DND-41 (cell line): Measurements from ENCODE around the gene WBP11.

Experiments used
- ATAC-seq: fragments of 200-7000 bp; cut with Tn5 transposase; 3 replicates; pipeline ENCODE4 v1.9.1; 2021; ENCODE audit warnings: low read depth; ENCODE audit not compliant: insufficient read depth
- DNase-seq: peaks from one replicate; pipeline ENCODE4 v3.0.0-alpha.2; 2020
- H2AFZ ChIP-seq: 2 replicates; pipeline ENCODE4 v1.6.0; 2012; ENCODE audit warnings: low read depth, low read length
- H3K27ac ChIP-seq: 2 replicates; pipeline ENCODE4 v1.5.1; 2012; ENCODE audit warnings: low read length, inconsistent platforms
- H3K27me3 ChIP-seq: fragments of 200-600 bp; sonication (generic); 2 replicates; pipeline ENCODE4 v1.6.0; 2012; ENCODE audit warnings: low read length, mild to moderate bottlenecking, inconsistent platforms; ENCODE audit not compliant: insufficient read depth, poor library complexity
- H3K36me3 ChIP-seq: 2 replicates; pipeline ENCODE4 v1.5.1; 2012; ENCODE audit warnings: low read length, inconsistent platforms; ENCODE audit not compliant: insufficient read depth
- H3K4me1 ChIP-seq: 2 replicates; pipeline ENCODE4 v1.5.1; 2012; ENCODE audit warnings: mild to moderate bottlenecking, low read length; ENCODE audit not compliant: insufficient read depth
- H3K4me2 ChIP-seq: 2 replicates; pipeline ENCODE4 v1.6.0; 2012; ENCODE audit warnings: mild to moderate bottlenecking, moderate library complexity, low read length, inconsistent platforms; ENCODE audit not compliant: insufficient read depth
- H3K4me3 ChIP-seq, 2 experiments: fragments of 200-600 bp in 1 of 2; shearing (Covaris generic) in 1 of 2; 2 replicates each; pipeline ENCODE4 v1.5.1; 2012 to 2016; ENCODE audit warnings: inconsistent platforms in 2 of 2, low read length in 2 of 2, mild to moderate bottlenecking in 2 of 2, low read depth in 1 of 2, moderate library complexity in 1 of 2
- H3K79me2 ChIP-seq: 2 replicates; pipeline ENCODE4 v1.6.0; 2012; ENCODE audit warnings: low read length, inconsistent platforms; ENCODE audit not compliant: insufficient read depth
- H3K9ac ChIP-seq: 2 replicates; pipeline ENCODE4 v1.6.0; 2012; ENCODE audit warnings: low read depth, mild to moderate bottlenecking, inconsistent platforms, low read length, moderate library complexity
- H3K9me3 ChIP-seq: 2 replicates; pipeline ENCODE4 v1.5.1; 2012; ENCODE audit warnings: low read length, moderate library complexity, mild to moderate bottlenecking, inconsistent platforms; ENCODE audit not compliant: insufficient read depth, severe bottlenecking
- H4K20me1 ChIP-seq: 2 replicates; pipeline ENCODE4 v1.6.0; 2012; ENCODE audit warnings: low read length; ENCODE audit not compliant: insufficient read depth
- EZH2 ChIP-seq: IDR thresholded peaks from 3 replicates; pipeline ENCODE4 v1.6.1; 2012; ENCODE audit warnings: borderline replicate concordance, low read depth, mild to moderate bottlenecking, moderate library complexity, low read length, inconsistent platforms; ENCODE audit not compliant: severe bottlenecking
- TF ChIP-seq, protein P1 (sequence below): IDR thresholded peaks from 2 replicates; pipeline ENCODE4 v1.5.1; 2012; ENCODE audit warnings: borderline replicate concordance, low read length, moderate library complexity, mild to moderate bottlenecking; ENCODE audit not compliant: poor library complexity, severe bottlenecking; ENCODE audit errors: extremely low read depth

Gene WBP11

DNA sequence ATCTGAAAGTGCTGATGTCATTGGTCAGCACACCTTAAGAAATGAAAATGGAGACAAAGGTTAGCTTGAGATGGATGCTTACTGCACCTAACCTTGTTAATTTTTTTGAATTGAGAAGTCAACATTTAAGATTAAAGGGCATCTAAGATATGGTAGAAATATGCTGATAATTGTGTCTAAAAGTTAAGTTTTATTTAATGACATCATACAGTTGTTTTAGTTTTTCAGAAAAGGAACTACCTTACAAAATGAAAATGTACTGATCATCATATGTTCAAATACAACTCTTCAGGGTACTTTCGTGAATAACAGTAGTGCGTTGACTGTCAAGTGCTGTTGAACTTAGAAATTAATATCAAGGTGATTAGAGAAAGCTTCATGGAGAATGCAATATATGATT is 8.2 kb upstream of the WBP11 start:
- Histone ChIP-seq H2AFZ (no peak overlapping the region), H3K27ac (no peak overlapping the region), H3K4me2 (no peak overlapping the region), H3K36me3 (no peaks in the 10 kb centered on the region), H3K9me3 (no peaks in the 10 kb centered on the region), H3K4me1 (no peaks in the 10 kb centered on the region), H4K20me1 (no peaks in the 10 kb centered on the region), H3K4me3 (no peak overlapping the region), H3K27me3 (no peaks in the 10 kb centered on the region), H3K9ac (no peak overlapping the region), H3K79me2 (no peaks in the 10 kb centered on the region)
- ATAC-seq (no peak), DNase-seq (no peak)
- no peak for TF ChIP-seq EZH2
- TF ChIP-seq, protein P1, sequence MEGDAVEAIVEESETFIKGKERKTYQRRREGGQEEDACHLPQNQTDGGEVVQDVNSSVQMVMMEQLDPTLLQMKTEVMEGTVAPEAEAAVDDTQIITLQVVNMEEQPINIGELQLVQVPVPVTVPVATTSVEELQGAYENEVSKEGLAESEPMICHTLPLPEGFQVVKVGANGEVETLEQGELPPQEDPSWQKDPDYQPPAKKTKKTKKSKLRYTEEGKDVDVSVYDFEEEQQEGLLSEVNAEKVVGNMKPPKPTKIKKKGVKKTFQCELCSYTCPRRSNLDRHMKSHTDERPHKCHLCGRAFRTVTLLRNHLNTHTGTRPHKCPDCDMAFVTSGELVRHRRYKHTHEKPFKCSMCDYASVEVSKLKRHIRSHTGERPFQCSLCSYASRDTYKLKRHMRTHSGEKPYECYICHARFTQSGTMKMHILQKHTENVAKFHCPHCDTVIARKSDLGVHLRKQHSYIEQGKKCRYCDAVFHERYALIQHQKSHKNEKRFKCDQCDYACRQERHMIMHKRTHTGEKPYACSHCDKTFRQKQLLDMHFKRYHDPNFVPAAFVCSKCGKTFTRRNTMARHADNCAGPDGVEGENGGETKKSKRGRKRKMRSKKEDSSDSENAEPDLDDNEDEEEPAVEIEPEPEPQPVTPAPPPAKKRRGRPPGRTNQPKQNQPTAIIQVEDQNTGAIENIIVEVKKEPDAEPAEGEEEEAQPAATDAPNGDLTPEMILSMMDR, result no peak

DNA sequence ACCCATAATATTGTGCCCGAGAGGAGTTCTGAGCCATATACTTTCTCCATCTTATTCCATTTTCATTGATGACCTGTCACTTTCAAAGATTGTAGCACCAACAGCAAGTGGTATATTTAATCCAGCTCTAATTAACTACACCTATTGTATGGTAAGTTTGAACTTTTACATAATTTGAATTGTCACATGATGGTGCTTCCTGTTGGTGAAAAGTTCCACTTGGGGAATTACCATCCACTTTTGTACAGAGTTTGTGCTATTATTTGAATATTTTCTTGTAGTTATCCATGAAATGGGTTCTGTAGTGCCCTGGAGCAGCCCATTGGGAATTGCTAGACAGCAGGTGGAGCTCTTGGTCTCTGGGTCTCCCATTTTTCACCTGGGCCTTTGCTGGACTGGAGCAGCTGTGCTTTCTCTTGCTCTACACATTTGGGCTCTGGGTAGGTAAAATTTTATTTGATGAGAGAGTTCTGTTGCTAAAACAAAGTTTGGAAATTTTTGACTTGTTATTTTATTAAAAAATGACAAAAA is 7.7 kb upstream of the WBP11 start:
- H3K36me3 ChIP-seq, result no peaks in the 10 kb centered on the region
- no peaks in the 10 kb centered on the region for H3K79me2 ChIP-seq
- H3K27me3 ChIP-seq, result no peaks in the 10 kb centered on the region
- no peak overlapping the region for H3K9ac ChIP-seq
- no peak overlapping the region for H3K27ac ChIP-seq
- no peak overlapping the region for H2AFZ ChIP-seq
- no peaks in the 10 kb centered on the region for H4K20me1 ChIP-seq
- TF ChIP-seq, protein P1, result peak; percentile 55
- TF ChIP-seq EZH2, result no peak
- peak; percentile 13 for DNase-seq
- no peaks in the 10 kb centered on the region for H3K9me3 ChIP-seq
- no peak overlapping the region for H3K4me2 ChIP-seq
- no peak for ATAC-seq
- no peaks in the 10 kb centered on the region for H3K4me1 ChIP-seq
- no peak overlapping the region for H3K4me3 ChIP-seq

DNA sequence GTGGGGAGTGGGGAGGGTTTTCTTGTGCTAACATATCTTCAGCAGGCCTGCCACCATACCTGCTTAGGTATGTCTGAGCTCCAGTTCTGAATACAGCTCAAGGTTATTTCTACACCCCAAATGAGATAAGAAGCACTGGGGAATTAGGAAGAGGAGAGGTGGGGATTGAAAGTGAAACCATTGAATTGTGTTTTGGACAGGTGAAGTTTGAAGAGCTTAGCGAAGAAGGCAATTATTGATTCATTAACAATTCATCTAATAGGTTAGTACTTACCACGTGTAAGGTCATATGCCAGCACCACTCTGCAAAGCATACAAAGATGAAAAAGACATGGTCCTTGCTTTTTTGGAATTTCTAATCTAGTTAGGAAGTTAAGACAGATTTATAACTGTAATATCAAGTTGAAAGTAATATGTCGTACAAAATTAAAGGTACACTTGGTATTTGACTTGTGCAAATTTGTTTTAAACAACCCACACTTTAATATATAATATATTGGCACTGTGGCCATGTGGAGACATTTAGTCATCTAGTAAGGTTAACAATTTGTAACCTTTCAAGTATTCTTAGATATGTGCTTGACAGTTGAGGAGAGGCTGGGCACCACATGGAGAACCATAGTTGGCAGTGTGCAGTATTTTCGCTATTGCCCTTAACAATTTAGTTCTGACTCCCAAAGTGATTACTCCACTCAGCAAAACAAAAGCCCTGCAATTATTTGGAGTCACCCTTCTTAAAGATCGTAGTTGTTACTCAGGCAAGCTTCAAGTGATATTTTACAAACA is 7.1 kb upstream of the WBP11 start:
- no peaks in the 10 kb centered on the region for H3K27me3 ChIP-seq
- no peaks in the 10 kb centered on the region for H4K20me1 ChIP-seq
- no peaks in the 10 kb centered on the region for H3K36me3 ChIP-seq
- ATAC-seq (no peak), DNase-seq (no peak)
- H3K27ac ChIP-seq, result no peak overlapping the region
- peaks cover 2% of the 10 kb centered on the region; the same call in 1 of the 2 replicates for H3K4me1 ChIP-seq
- no peaks in the 10 kb centered on the region for H3K9me3 ChIP-seq
- H2AFZ ChIP-seq, result no peak overlapping the region
- no peak for TF ChIP-seq EZH2
- TF ChIP-seq, protein P1, result no peak
- H3K4me2 ChIP-seq, result no peak overlapping the region
- H3K9ac ChIP-seq, result no peak overlapping the region
- H3K4me3 ChIP-seq, result no peak overlapping the region
- no peaks in the 10 kb centered on the region for H3K79me2 ChIP-seq
